ENCODE results near the gene ANKLE1. TPM values are rescaled to one million over a fixed set of nuclear protein-coding genes. Genes with fewer than 3 reads are reported as not detected.

The ANKLE1 gene
- total and polyA plus RNA-seq, 2 donors (not counting 3 experiments of a cell fraction or from before 2014, with no cell fraction given), result 1.9 to 3.1 TPM

DNA sequence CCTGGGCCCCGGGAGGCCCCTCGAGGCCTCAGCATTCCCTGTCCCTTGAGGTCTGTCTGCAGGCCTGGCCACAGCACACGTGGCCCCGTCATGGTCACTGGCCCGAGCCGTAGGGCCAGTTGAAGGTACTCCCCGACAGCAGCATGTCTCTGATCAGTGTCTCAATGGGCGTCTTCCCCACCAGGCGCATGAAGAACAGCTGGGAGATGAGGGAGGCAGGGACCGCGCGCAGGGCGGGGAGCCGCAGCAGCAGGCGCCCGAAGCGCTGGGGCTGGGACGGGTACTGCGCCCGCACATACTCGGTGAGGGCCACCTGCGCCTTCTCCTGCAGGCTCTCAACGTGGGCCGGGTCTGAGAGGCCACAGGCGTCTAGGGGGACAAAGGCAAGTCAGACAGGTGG lies 49.4 kb upstream of the ANKLE1 start:
- H3K4me2 ChIP-seq (ENCODE audit: insufficient read depth, low read length), result no peak overlapping the region
- ChIA-PET CTCF (interaction anchor here (1.2 kb wide), 1 partner anchor 9 kb away, joined by 3 read pairs; no protein-coding TSS in a partner anchor), POLR2A (no interaction called here)
- dilution Hi-C loops (cut with MboI; ENCODE audit: extremely low pct_ligation_motif_present, low sequenced_read_pairs), result no loop called here
- H2AFZ ChIP-seq (ENCODE audit: low read depth, low read length), result no peak overlapping the region
- H3K9me3 ChIP-seq (replicated peaks; ENCODE audit: control insufficient read depth, insufficient read depth, low read length), result no peaks in the 10 kb centered on the region
- H3K4me3 ChIP-seq (replicated peaks in 1 of 3; ENCODE audit: insufficient read depth in 1 of 3, low read depth in 1 of 3, low read length in 3 of 3), result no peak overlapping the region
- H3K9ac ChIP-seq (replicated peaks; ENCODE audit: extremely low read depth, insufficient read depth, low read length), result no peak overlapping the region
- H3K36me3 ChIP-seq (ENCODE audit: control insufficient read depth in 2 of 2, extremely low read depth in 1 of 2, insufficient read depth in 2 of 2, low read length in 2 of 2), result peaks cover 0 to 11% of the 10 kb centered on the region in 2 experiments
- H3K27me3 ChIP-seq (ENCODE audit: control insufficient read depth in 2 of 2, insufficient read depth in 2 of 2, low read length in 2 of 2), result no peaks in the 10 kb centered on the region
- H3K27ac ChIP-seq (ENCODE audit: insufficient read depth, low read depth, low read length), result no peak overlapping the region
- intact Hi-C loops (cut with micrococcal nuclease), result no loop called here
- no peak for FAIRE-seq
- H3K79me2 ChIP-seq (ENCODE audit: control insufficient read depth, insufficient read depth, low read length), result peaks cover 18% of the 10 kb centered on the region
- BruUV-seq (replicated peaks), result no TSS peak
- TF ChIP-seq EZH2 (IDR thresholded peaks at IDR 0.05; ENCODE audit: borderline replicate concordance, low read depth, low read length, severe bottlenecking), result no peak
- TF ChIP-seq, protein P1, sequence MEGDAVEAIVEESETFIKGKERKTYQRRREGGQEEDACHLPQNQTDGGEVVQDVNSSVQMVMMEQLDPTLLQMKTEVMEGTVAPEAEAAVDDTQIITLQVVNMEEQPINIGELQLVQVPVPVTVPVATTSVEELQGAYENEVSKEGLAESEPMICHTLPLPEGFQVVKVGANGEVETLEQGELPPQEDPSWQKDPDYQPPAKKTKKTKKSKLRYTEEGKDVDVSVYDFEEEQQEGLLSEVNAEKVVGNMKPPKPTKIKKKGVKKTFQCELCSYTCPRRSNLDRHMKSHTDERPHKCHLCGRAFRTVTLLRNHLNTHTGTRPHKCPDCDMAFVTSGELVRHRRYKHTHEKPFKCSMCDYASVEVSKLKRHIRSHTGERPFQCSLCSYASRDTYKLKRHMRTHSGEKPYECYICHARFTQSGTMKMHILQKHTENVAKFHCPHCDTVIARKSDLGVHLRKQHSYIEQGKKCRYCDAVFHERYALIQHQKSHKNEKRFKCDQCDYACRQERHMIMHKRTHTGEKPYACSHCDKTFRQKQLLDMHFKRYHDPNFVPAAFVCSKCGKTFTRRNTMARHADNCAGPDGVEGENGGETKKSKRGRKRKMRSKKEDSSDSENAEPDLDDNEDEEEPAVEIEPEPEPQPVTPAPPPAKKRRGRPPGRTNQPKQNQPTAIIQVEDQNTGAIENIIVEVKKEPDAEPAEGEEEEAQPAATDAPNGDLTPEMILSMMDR (IDR thresholded peaks at IDR 0.05; ENCODE audit: extremely low read depth in 1 of 2, insufficient read depth in 1 of 2, low read depth in 1 of 2, low read length in 2 of 2), result no peak
- no peak for TF ChIP-seq POLR2A (IDR thresholded peaks at IDR 0.05; ENCODE audit: low read depth, low read length)
- no peak for TF ChIP-seq POLR2AphosphoS5 (IDR thresholded peaks at IDR 0.05; ENCODE audit: insufficient read depth, low read depth, low read length)
- TF ChIP-seq JUN (IDR thresholded peaks at IDR 0.05; ENCODE audit: borderline replicate concordance, insufficient read depth, insufficient read length, low read depth), result no peak
- no peak for TF ChIP-seq FOS (IDR thresholded peaks at IDR 0.05; ENCODE audit: borderline replicate concordance, insufficient read depth, low read length)
- no peak for TF ChIP-seq GATA2 (IDR thresholded peaks at IDR 0.05; ENCODE audit: insufficient read depth, insufficient read length, low read depth, low read length)
- TF ChIP-seq, protein P2, sequence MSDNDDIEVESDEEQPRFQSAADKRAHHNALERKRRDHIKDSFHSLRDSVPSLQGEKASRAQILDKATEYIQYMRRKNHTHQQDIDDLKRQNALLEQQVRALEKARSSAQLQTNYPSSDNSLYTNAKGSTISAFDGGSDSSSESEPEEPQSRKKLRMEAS (IDR thresholded peaks at IDR 0.05; ENCODE audit: insufficient read depth, insufficient read length), result no peak
- TF ChIP-seq MYC (IDR thresholded peaks at IDR 0.05; ENCODE audit: low read depth, low read length), result no peak
- no peak for DNase-seq (ENCODE audit: low read depth, low spot score)
- peaks cover 11% of the 10 kb centered on the region for H3K4me1 ChIP-seq (ENCODE audit: control insufficient read depth, extremely low read depth, insufficient read depth, low read length)
- no peaks in the 10 kb centered on the region for H3K9me1 ChIP-seq (replicated peaks; ENCODE audit: control insufficient read depth, extremely low read depth, insufficient read depth, low read length)
- no peaks in the 10 kb centered on the region for H4K20me1 ChIP-seq (replicated peaks; ENCODE audit: control insufficient read depth, extremely low read depth, insufficient read depth, low read length)
